Suprapubic skin (tissue), 4 donors: ENCODE results near the gene PPFIA4. TPM values are rescaled to one million over a fixed set of nuclear protein-coding genes. Genes with fewer than 3 reads are reported as not detected.
"Not testable (repeated sequence)": the region's sequence is repeated elsewhere in the genome, so short reads cannot be mapped to it uniquely, and the experiment has no call there.

Experiments used
- DNase-seq, 2 donors: peaks; one replicate each; pipeline ENCODE4 v3.0.0-alpha.2; 2019; ENCODE audit warnings: low spot score in 2 of 2
- H3K27ac ChIP-seq: fragments of 200-600 bp; sonication (generic); one replicate; pipeline ENCODE4 v1.5.1; 2019
- H3K27me3 ChIP-seq: fragments of 200-600 bp; sonication (generic); one replicate; pipeline ENCODE4 v1.5.1; 2019
- H3K36me3 ChIP-seq: fragments of 200-600 bp; sonication (generic); one replicate; pipeline ENCODE4 v1.5.1; 2019
- H3K4me1 ChIP-seq: fragments of 200-600 bp; sonication (generic); one replicate; pipeline ENCODE4 v1.5.1; 2019
- H3K4me3 ChIP-seq: fragments of 200-600 bp; sonication (generic); one replicate; pipeline ENCODE4 v1.5.1; 2019; ENCODE audit warnings: mild to moderate bottlenecking
- H3K9me3 ChIP-seq: fragments of 200-600 bp; sonication (generic); one replicate; pipeline ENCODE4 v1.5.1; 2019
- CTCF ChIP-seq, 2 donors: fragments of 200-600 bp in 1 of 2; fragments of 450-650 bp in 1 of 2; sonication (generic) in 1 of 2; IDR thresholded peaks; one replicate each; pipeline ENCODE4 v1.5.1; 2016 to 2019; ENCODE audit warnings: antibody characterized with exemption in 2 of 2, mild to moderate bottlenecking in 1 of 2, moderate library complexity in 1 of 2
- EP300 ChIP-seq: sonication (generic); formaldehyde crosslinking; IDR thresholded peaks from one replicate; pipeline ENCODE4 v1.6.1; 2017; ENCODE audit warnings: antibody characterized with exemption
- POLR2A ChIP-seq, 2 donors: fragments of 450-650 bp; IDR thresholded peaks; one replicate each; pipeline ENCODE4 v1.6.1; 2017; ENCODE audit warnings: antibody characterized with exemption in 2 of 2, mild to moderate bottlenecking in 2 of 2, moderate library complexity in 2 of 2
- POLR2AphosphoS5 ChIP-seq, 3 donors: sonication (generic); formaldehyde crosslinking; IDR thresholded peaks; one replicate each; pipeline ENCODE4 v1.6.1; 2017; ENCODE audit warnings: antibody characterized with exemption in 3 of 3
- WGBS: methylation state at CpG from one replicate; pipeline ENCODE4 v1.1.5; 2018; 5-methylcytosine and 5-hydroxymethylcytosine counted together
- total RNA-seq, 4 donors: library from RNA; depleted of rRNA; stranded (reverse); fragments of >200 nt; gene quantifications; one replicate each; pipeline ENCODE4 v1.1.0, GENCODE V29; 2016

PPFIA4 gene
- total RNA-seq, 4 donors from 2014 or later: 0.26 to 38.7 (median 1.5) TPM

GRCh38 chr1:203009185-203009584 is 17.1 kb upstream of the PPFIA4 start:
- no peak overlapping the region for H3K27ac ChIP-seq
- H3K36me3 ChIP-seq: peaks cover 38% of the 10 kb centered on the region
- peaks cover 24% of the 10 kb centered on the region for H3K4me1 ChIP-seq
- H3K4me3 ChIP-seq: no peak overlapping the region
- H3K27me3 ChIP-seq: no peaks in the 10 kb centered on the region
- TF ChIP-seq POLR2AphosphoS5 (IDR thresholded peaks at IDR 0.05): no peak
- TF ChIP-seq POLR2A (IDR thresholded peaks at IDR 0.05): no peak
- TF ChIP-seq EP300: no peak
- no peak for TF ChIP-seq CTCF (IDR thresholded peaks at IDR 0.05)
- no peak for DNase-seq
- no peaks in the 10 kb centered on the region for H3K9me3 ChIP-seq
- WGBS: 86% methylated on average over 3 of the region's 3 CpGs

GRCh38 chr1:203011582-203011981 is 14.7 kb upstream of the PPFIA4 start:
- Histone ChIP-seq H3K36me3 (peaks cover 62% of the 10 kb centered on the region), H3K9me3 (no peaks in the 10 kb centered on the region), H3K4me3 (no peak overlapping the region), H3K27ac (no peak overlapping the region), H3K4me1 (peaks cover 18% of the 10 kb centered on the region), H3K27me3 (no peaks in the 10 kb centered on the region)
- 92% methylated on average over 5 of the region's 5 CpGs for WGBS
- no peak for TF ChIP-seq POLR2A (IDR thresholded peaks at IDR 0.05)
- TF ChIP-seq POLR2AphosphoS5 (IDR thresholded peaks at IDR 0.05): no peak
- TF ChIP-seq CTCF (IDR thresholded peaks at IDR 0.05): no peak
- DNase-seq: no peak

- peaks cover 96% of the 10 kb centered on the region for H3K36me3 ChIP-seq
- H3K27me3 ChIP-seq: no peaks in the 10 kb centered on the region
- H3K4me1 ChIP-seq: no peaks in the 10 kb centered on the region
- H3K9me3 ChIP-seq: no peaks in the 10 kb centered on the region
- WGBS: 96% methylated on average over 4 of the region's 4 CpGs
- H3K4me3 ChIP-seq: no peak overlapping the region
- no peak for TF ChIP-seq POLR2A (IDR thresholded peaks at IDR 0.05)
- no peak for TF ChIP-seq EP300
- TF ChIP-seq POLR2AphosphoS5 (IDR thresholded peaks at IDR 0.05): no peak
- no peak for TF ChIP-seq CTCF (IDR thresholded peaks at IDR 0.05)
- H3K27ac ChIP-seq: no peak overlapping the region
- DNase-seq: no peak
Measured at GRCh38 chr1:203017061-203017460, 9.2 kb upstream of the PPFIA4 start.

GRCh38 chr1:203017692-203018091 is 8.6 kb upstream of the PPFIA4 start:
- DNase-seq: no peak
- Histone ChIP-seq H3K27ac (no peak overlapping the region), H3K4me3 (no peak overlapping the region), H3K9me3 (no peaks in the 10 kb centered on the region), H3K27me3 (no peaks in the 10 kb centered on the region), H3K36me3 (peaks cover 97% of the 10 kb centered on the region), H3K4me1 (no peaks in the 10 kb centered on the region)
- WGBS: 84% methylated on average over 6 of the region's 6 CpGs
- TF ChIP-seq POLR2AphosphoS5 (IDR thresholded peaks at IDR 0.05) (no peak), EP300 (no peak), POLR2A (IDR thresholded peaks at IDR 0.05) (no peak), CTCF (IDR thresholded peaks at IDR 0.05) (no peak)

- not testable (repeated sequence) for H3K27ac ChIP-seq, H3K27me3 ChIP-seq, H3K9me3 ChIP-seq, DNase-seq, H3K4me3 ChIP-seq
- Histone ChIP-seq H3K4me1 (peaks cover 11% of the 10 kb centered on the region), H3K36me3 (peaks cover 63% of the 10 kb centered on the region)
- 89% methylated on average over 5 of the region's 10 CpGs for WGBS
Measured at GRCh38 chr1:203022855-203023254, 3.4 kb upstream of the PPFIA4 start.

- no peak for DNase-seq
- TF ChIP-seq POLR2A (IDR thresholded peaks at IDR 0.05): no peak
- TF ChIP-seq POLR2AphosphoS5 (IDR thresholded peaks at IDR 0.05): no peak
- TF ChIP-seq CTCF (IDR thresholded peaks at IDR 0.05): no peak
- TF ChIP-seq EP300: no peak
- H3K4me1 ChIP-seq: peaks cover 11% of the 10 kb centered on the region
- no peaks in the 10 kb centered on the region for H3K27me3 ChIP-seq
- H3K27ac ChIP-seq: peak overlapping the region; percentile 35
- peaks cover 36% of the 10 kb centered on the region for H3K36me3 ChIP-seq
- H3K4me3 ChIP-seq: peak overlapping the region; percentile 60
- no peaks in the 10 kb centered on the region for H3K9me3 ChIP-seq
Measured at GRCh38 chr1:203025686-203026030, 633 bp upstream of the PPFIA4 start.
